DND-41 (cell line): ENCODE data around the gene GGT5.
"Not testable (repeated sequence)": the region's sequence is repeated elsewhere in the genome, so short reads cannot be mapped to it uniquely, and the experiment has no call there.

Experiments used
- ATAC-seq: fragments of 200-7000 bp; cut with Tn5 transposase; 3 replicates; pipeline ENCODE4 v1.9.1; 2021; ENCODE audit warnings: low read depth; ENCODE audit not compliant: insufficient read depth
- DNase-seq: peaks from one replicate; pipeline ENCODE4 v3.0.0-alpha.2; 2020
- H2AFZ ChIP-seq: 2 replicates; pipeline ENCODE4 v1.6.0; 2012; ENCODE audit warnings: low read depth, low read length
- H3K27ac ChIP-seq: 2 replicates; pipeline ENCODE4 v1.5.1; 2012; ENCODE audit warnings: low read length, inconsistent platforms
- H3K27me3 ChIP-seq: fragments of 200-600 bp; sonication (generic); 2 replicates; pipeline ENCODE4 v1.6.0; 2012; ENCODE audit warnings: low read length, mild to moderate bottlenecking, inconsistent platforms; ENCODE audit not compliant: insufficient read depth, poor library complexity
- H3K36me3 ChIP-seq: 2 replicates; pipeline ENCODE4 v1.5.1; 2012; ENCODE audit warnings: low read length, inconsistent platforms; ENCODE audit not compliant: insufficient read depth
- H3K4me1 ChIP-seq: 2 replicates; pipeline ENCODE4 v1.5.1; 2012; ENCODE audit warnings: mild to moderate bottlenecking, low read length; ENCODE audit not compliant: insufficient read depth
- H3K4me2 ChIP-seq: 2 replicates; pipeline ENCODE4 v1.6.0; 2012; ENCODE audit warnings: mild to moderate bottlenecking, moderate library complexity, low read length, inconsistent platforms; ENCODE audit not compliant: insufficient read depth
- H3K4me3 ChIP-seq, 2 experiments: fragments of 200-600 bp in 1 of 2; shearing (Covaris generic) in 1 of 2; 2 replicates each; pipeline ENCODE4 v1.5.1; 2012 to 2016; ENCODE audit warnings: inconsistent platforms in 2 of 2, low read length in 2 of 2, mild to moderate bottlenecking in 2 of 2, low read depth in 1 of 2, moderate library complexity in 1 of 2
- H3K79me2 ChIP-seq: 2 replicates; pipeline ENCODE4 v1.6.0; 2012; ENCODE audit warnings: low read length, inconsistent platforms; ENCODE audit not compliant: insufficient read depth
- H3K9ac ChIP-seq: 2 replicates; pipeline ENCODE4 v1.6.0; 2012; ENCODE audit warnings: low read depth, mild to moderate bottlenecking, inconsistent platforms, low read length, moderate library complexity
- H3K9me3 ChIP-seq: 2 replicates; pipeline ENCODE4 v1.5.1; 2012; ENCODE audit warnings: low read length, moderate library complexity, mild to moderate bottlenecking, inconsistent platforms; ENCODE audit not compliant: insufficient read depth, severe bottlenecking
- H4K20me1 ChIP-seq: 2 replicates; pipeline ENCODE4 v1.6.0; 2012; ENCODE audit warnings: low read length; ENCODE audit not compliant: insufficient read depth
- EZH2 ChIP-seq: IDR thresholded peaks from 3 replicates; pipeline ENCODE4 v1.6.1; 2012; ENCODE audit warnings: borderline replicate concordance, low read depth, mild to moderate bottlenecking, moderate library complexity, low read length, inconsistent platforms; ENCODE audit not compliant: severe bottlenecking
- TF ChIP-seq, protein P1 (sequence below): IDR thresholded peaks from 2 replicates; pipeline ENCODE4 v1.5.1; 2012; ENCODE audit warnings: borderline replicate concordance, low read length, moderate library complexity, mild to moderate bottlenecking; ENCODE audit not compliant: poor library complexity, severe bottlenecking; ENCODE audit errors: extremely low read depth

GGT5 gene

DNA sequence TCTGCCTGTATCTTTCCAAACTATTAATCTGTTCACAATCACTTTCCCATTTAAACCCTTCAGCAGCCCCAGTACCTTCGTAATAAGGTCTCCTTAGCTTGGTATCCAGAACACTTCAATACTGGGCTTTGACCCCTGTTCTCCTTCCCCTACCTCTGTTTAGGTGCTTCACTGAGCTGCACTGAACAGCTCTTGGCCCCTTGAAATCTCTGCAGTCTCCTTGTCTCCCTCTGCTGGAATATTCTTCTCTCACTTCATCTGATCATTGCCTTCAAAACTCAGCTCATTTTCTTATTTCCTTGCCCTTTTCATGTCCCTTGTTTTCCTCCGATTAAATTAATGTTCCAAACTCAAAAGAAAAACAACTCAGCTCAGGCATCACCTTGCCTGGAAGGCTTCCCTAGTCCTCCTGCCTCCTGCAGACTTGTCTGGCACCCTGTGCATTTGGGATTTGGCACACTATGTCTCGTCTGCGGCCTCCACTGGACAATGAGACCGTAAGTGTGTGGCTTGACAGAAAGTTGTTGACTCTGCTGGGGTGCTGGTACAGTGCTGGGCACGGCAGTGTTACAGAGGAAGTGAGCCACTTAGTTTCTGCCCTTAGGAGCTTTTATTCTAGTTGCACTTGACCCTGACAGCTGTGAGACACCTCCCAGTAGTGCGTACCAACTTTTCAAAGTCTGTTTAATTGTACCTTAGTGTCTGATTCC is 30.0 kb upstream of the GGT5 start:
- DNase-seq, H3K9me3 ChIP-seq, H2AFZ ChIP-seq, H3K4me2 ChIP-seq, H3K9ac ChIP-seq, H3K27ac ChIP-seq, H4K20me1 ChIP-seq, H3K4me3 ChIP-seq, ATAC-seq, H3K27me3 ChIP-seq: not testable (repeated sequence)
- Histone ChIP-seq H3K36me3 (peaks cover 16% of the 10 kb centered on the region), H3K4me1 (peaks cover 32% of the 10 kb centered on the region), H3K79me2 (peaks cover 80% of the 10 kb centered on the region)
- TF ChIP-seq, protein P1, sequence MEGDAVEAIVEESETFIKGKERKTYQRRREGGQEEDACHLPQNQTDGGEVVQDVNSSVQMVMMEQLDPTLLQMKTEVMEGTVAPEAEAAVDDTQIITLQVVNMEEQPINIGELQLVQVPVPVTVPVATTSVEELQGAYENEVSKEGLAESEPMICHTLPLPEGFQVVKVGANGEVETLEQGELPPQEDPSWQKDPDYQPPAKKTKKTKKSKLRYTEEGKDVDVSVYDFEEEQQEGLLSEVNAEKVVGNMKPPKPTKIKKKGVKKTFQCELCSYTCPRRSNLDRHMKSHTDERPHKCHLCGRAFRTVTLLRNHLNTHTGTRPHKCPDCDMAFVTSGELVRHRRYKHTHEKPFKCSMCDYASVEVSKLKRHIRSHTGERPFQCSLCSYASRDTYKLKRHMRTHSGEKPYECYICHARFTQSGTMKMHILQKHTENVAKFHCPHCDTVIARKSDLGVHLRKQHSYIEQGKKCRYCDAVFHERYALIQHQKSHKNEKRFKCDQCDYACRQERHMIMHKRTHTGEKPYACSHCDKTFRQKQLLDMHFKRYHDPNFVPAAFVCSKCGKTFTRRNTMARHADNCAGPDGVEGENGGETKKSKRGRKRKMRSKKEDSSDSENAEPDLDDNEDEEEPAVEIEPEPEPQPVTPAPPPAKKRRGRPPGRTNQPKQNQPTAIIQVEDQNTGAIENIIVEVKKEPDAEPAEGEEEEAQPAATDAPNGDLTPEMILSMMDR = peak; percentile 17

DNA sequence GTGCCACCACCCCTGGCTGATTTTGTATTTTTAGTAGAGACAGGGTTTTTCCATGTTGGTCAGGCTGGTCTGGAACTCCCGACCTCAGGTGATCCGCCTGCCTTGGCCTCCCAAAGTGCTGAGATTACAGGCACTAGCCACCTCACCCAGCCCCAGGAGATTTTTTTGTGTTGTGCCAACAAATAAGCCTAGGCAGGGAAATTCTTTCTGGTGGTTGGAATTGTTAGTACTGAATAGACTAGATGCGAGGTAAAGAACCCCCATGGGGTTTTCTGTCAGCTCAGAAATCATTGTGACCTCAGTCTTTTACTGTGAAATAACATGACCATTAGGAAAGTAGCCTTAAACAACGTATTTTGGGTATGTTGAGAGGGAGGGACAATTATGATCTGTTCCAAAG is 29.0 kb upstream of the GGT5 start:
- not testable (repeated sequence) for H3K4me3 ChIP-seq, H3K9me3 ChIP-seq, DNase-seq, H2AFZ ChIP-seq, H3K27me3 ChIP-seq, H3K27ac ChIP-seq, H4K20me1 ChIP-seq, ATAC-seq, H3K9ac ChIP-seq
- H3K36me3 ChIP-seq = peaks cover 13% of the 10 kb centered on the region
- H3K79me2 ChIP-seq = peaks cover 71% of the 10 kb centered on the region
- peak overlapping the region; percentile 41 for H3K4me2 ChIP-seq
- peaks cover 34% of the 10 kb centered on the region for H3K4me1 ChIP-seq

DNA sequence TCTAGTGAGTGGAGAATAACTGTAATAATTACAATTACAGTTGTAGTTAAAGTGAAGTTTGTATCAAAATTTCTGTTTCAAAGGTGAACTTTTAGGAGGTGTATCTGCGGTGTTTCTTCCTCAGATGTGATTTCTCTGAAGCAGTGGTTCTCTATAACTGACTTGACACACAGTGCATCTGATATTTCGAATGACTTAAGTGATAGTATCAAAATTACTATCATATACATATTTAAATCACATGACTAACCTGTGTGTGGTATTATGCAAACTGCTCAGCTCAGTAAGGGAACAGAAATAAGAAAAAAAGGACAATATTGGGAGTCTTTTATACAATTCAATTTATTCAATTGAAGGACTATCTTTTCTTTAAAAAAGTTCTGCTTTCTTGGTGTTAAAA is 28.1 kb upstream of the GGT5 start:
- H3K9me3 ChIP-seq, H4K20me1 ChIP-seq, H2AFZ ChIP-seq, H3K9ac ChIP-seq, H3K4me3 ChIP-seq, H3K27me3 ChIP-seq, ATAC-seq, DNase-seq, H3K27ac ChIP-seq: not testable (repeated sequence)
- peaks cover 34% of the 10 kb centered on the region for H3K4me1 ChIP-seq
- peaks cover 13% of the 10 kb centered on the region for H3K36me3 ChIP-seq
- H3K4me2 ChIP-seq = peak overlapping the region; percentile 41; the same call in 1 of the 2 replicates
- H3K79me2 ChIP-seq = peaks cover 65% of the 10 kb centered on the region

DNA sequence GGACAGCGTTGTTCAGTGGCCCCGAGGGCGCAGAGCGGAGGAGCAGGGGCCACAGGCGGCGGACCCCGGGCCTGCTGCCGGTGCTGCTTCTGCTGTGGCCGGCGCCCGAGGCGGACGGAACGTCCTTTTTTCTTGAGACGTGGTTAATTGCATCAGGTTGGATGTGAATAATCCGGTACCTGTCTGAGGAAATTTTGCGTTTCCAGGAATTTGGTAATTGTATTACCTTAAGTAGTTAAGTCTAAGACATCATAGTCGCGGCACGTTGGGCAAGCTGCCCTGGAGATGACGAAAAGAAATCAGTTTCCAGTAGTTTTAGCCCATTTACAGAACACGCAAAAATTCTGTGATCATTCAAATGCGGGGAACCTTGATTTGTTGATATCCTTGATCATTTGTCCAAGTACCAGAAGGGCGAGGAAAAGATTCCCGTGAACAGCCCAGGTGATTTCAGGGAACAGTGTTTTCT is 26.5 kb upstream of the GGT5 start:
- H3K4me1 ChIP-seq = peaks cover 34% of the 10 kb centered on the region
- H3K9ac ChIP-seq = peak overlapping the region; percentile 95
- ATAC-seq (no peak), DNase-seq (no peak)
- H3K79me2 ChIP-seq = peaks cover 57% of the 10 kb centered on the region
- H3K27ac ChIP-seq = peak overlapping the region; percentile 97
- TF ChIP-seq EZH2 = no peak
- H2AFZ ChIP-seq = peak overlapping the region; percentile 97
- no peaks in the 10 kb centered on the region for H3K9me3 ChIP-seq
- no peaks in the 10 kb centered on the region for H3K27me3 ChIP-seq
- H3K36me3 ChIP-seq = peaks cover 8% of the 10 kb centered on the region
- peak overlapping the region; percentile 71 for H3K4me2 ChIP-seq
- H3K4me3 ChIP-seq = peak overlapping the region; percentile 63 to 91
- peaks cover 7% of the 10 kb centered on the region for H4K20me1 ChIP-seq
